Calu3 (cell line): ENCODE data around the gene SHLD1. TPM values are rescaled to one million over a fixed set of nuclear protein-coding genes. Genes with fewer than 3 reads are reported as not detected.

ENCODE experiments used
- BruUV-seq: library from RNA; stranded (reverse); fragments of 400-500 nt; replicated peaks from 2 replicates; lab custom pipeline; 2021; lab: Mats Ljungman, UMichigan
- CTCF ChIA-PET: fragments of 300-600 bp; sonication (Branson Sonifier 250); formaldehyde crosslinking; loops from one replicate; lab custom pipeline; 2022; ENCODE audit warnings: antibody characterized with exemption; lab: Charles Lee
- DNase-seq: peaks from one replicate; pipeline ENCODE4 v3.0.0; 2022
- H3K27ac Mint-ChIP-seq: one replicate; pipeline ENCODE4 v1.8.0; 2022; ENCODE audit warnings: mixed read lengths; ENCODE audit not compliant: unreplicated experiment
- H3K27me3 Mint-ChIP-seq: one replicate; pipeline ENCODE4 v1.8.0; 2022; ENCODE audit warnings: mixed read lengths; ENCODE audit not compliant: unreplicated experiment
- H3K36me3 Mint-ChIP-seq: one replicate; pipeline ENCODE4 v1.8.0; 2022; ENCODE audit warnings: mild to moderate bottlenecking, moderate library complexity, mixed read lengths; ENCODE audit not compliant: insufficient read depth, unreplicated experiment
- H3K4me1 Mint-ChIP-seq: one replicate; pipeline ENCODE4 v1.8.0; 2022; ENCODE audit warnings: mild to moderate bottlenecking, low read depth, mixed read lengths; ENCODE audit not compliant: unreplicated experiment
- H3K4me3 Mint-ChIP-seq: one replicate; pipeline ENCODE4 v1.8.0; 2022; ENCODE audit warnings: mild to moderate bottlenecking, low read depth, moderate library complexity, mixed read lengths; ENCODE audit not compliant: unreplicated experiment
- H3K9me3 Mint-ChIP-seq: one replicate; pipeline ENCODE4 v1.8.0; 2022; ENCODE audit warnings: low read depth, mixed read lengths; ENCODE audit not compliant: unreplicated experiment
- CTCF ChIP-seq: fragments of 200-600 bp; IDR thresholded peaks from one replicate; pipeline ENCODE4 v1.8.0; 2022; ENCODE audit warnings: antibody characterized with exemption; ENCODE audit not compliant: unreplicated experiment
- intact Hi-C: fragments of 100-400 bp; cut with micrococcal nuclease; formaldehyde crosslinking; loops from one replicate; pipeline ENCODE4 v1.10.0; 2022; ENCODE audit not compliant: unreplicated experiment
- total RNA-seq: library from RNA; stranded (reverse); gene quantifications from 2 replicates; pipeline ENCODE4 v1.2.3, GENCODE V29; 2022

Gene SHLD1
- total RNA-seq, 1 experiment from 2014 or later: 1.3 TPM

GRCh38 chr20:5862703-5863039 lies 112.5 kb downstream of the SHLD1 start:
- no peak overlapping the region for H3K27ac Mint-ChIP-seq
- no peak for DNase-seq
- no peaks in the 10 kb centered on the region for H3K9me3 Mint-ChIP-seq
- no peaks in the 10 kb centered on the region for H3K36me3 Mint-ChIP-seq
- no TSS peak for BruUV-seq
- CTCF ChIA-PET: no interaction called here
- H3K4me1 Mint-ChIP-seq: peaks cover 14% of the 10 kb centered on the region
- intact Hi-C loops: no loop called here
- H3K4me3 Mint-ChIP-seq: no peak overlapping the region
- TF ChIP-seq CTCF: no peak
- H3K27me3 Mint-ChIP-seq: no peaks in the 10 kb centered on the region

GRCh38 chr20:5863040-5863833 lies 113.0 kb downstream of the SHLD1 start:
- no TSS peak for BruUV-seq
- CTCF ChIA-PET: no interaction called here

GRCh38 chr20:5864428-5864827 lies 114.2 kb downstream of the SHLD1 start:
- no peaks in the 10 kb centered on the region for H3K36me3 Mint-ChIP-seq
- H3K9me3 Mint-ChIP-seq: no peaks in the 10 kb centered on the region
- no TSS peak for BruUV-seq
- CTCF ChIA-PET: interaction anchor here (0.6 kb wide), 1 partner anchor 28 kb away, joined by 3 read pairs; no protein-coding TSS in a partner anchor
- intact Hi-C loops: no loop called here
- H3K4me3 Mint-ChIP-seq: no peak overlapping the region
- no peak for DNase-seq
- H3K27ac Mint-ChIP-seq: peak overlapping the region; percentile 38
- H3K4me1 Mint-ChIP-seq: peaks cover 14% of the 10 kb centered on the region
- TF ChIP-seq CTCF: no peak
- no peaks in the 10 kb centered on the region for H3K27me3 Mint-ChIP-seq

More at GRCh38 chr20:5863040-5863833, 113.0 kb downstream of the SHLD1 start:
- Mint-ChIP-seq H3K4me3 (no peak overlapping the region), H3K36me3 (no peaks in the 10 kb centered on the region), H3K27me3 (no peaks in the 10 kb centered on the region), H3K9me3 (no peaks in the 10 kb centered on the region), H3K27ac (no peak overlapping the region), H3K4me1 (peaks cover 14% of the 10 kb centered on the region)
- no peak for DNase-seq
- TF ChIP-seq CTCF: no peak
- intact Hi-C loops: no loop called here

- Mint-ChIP-seq H3K4me1 (peaks cover 14% of the 10 kb centered on the region), H3K27me3 (no peaks in the 10 kb centered on the region), H3K4me3 (no peak overlapping the region), H3K9me3 (no peaks in the 10 kb centered on the region), H3K36me3 (no peaks in the 10 kb centered on the region), H3K27ac (peak overlapping the region; percentile 38)
- TF ChIP-seq CTCF: no peak
- BruUV-seq: no TSS peak
- CTCF ChIA-PET: interaction anchor here (0.6 to 0.7 kb wide), 3 partner anchors 17 to 214 kb away, joined by 3 read pairs; no protein-coding TSS in a partner anchor
- DNase-seq: peak; percentile 7
- intact Hi-C loops: no loop called here
Measured at GRCh38 chr20:5864873-5865587, 114.8 kb downstream of the SHLD1 start.
